ENCODE data around the gene TUSC2. TPM values are rescaled to one million over a fixed set of nuclear protein-coding genes. Genes with fewer than 3 reads are reported as not detected.

Gene TUSC2
- polyA plus RNA-seq, 1 donor from 2014 or later: 88.8 TPM

DNA sequence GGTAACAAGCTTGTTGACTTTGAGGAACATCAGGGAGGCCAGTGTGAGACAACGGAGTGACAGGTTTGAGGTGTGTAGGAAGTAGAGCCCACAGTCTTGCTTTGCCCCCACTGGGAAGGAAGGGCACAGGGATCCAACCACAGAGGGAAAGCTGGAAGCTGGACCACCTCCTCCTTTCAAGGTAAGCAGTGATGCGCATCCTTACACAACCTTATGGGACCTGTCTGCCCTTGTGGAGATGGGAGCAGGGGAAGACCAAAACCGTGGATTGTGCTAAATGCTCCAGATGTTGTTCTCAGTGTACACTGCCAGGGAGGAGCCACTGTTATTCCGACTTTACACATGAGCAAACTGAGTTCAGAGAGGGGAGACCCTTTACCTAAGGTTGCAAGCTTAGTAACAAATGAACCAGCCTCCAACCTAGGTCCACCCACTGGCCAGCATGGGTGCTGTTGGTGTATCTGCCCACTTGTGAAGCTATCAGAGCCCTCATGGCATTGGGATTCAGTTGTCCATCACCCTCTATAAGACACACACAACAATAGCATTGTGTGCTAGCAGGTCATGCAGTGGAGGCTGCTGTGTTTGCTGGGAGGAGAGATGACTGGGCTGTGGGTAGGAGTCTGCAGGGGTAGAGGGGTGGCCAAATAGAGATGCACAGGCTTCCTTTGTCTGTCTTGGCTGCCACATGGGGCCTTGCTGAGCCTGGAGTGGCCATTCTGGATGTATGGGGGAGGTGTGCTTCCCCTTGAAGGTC is 49.7 kb downstream of the TUSC2 start:
- Histone ChIP-seq H3K27ac (ENCODE audit: low read length) (no peak overlapping the region), H2AFZ (ENCODE audit: low read depth, low read length) (no peak overlapping the region), H3K9me3 (ENCODE audit: low read length) (no peaks in the 10 kb centered on the region), H3F3A (ENCODE audit: insufficient read depth, low read length, poor library complexity, severe bottlenecking) (no peaks in the 10 kb centered on the region), H3K36me3 (ENCODE audit: insufficient read depth, low read length) (no peaks in the 10 kb centered on the region), H3K9me2 (ENCODE audit: insufficient read depth, low read length) (no peaks in the 10 kb centered on the region), H3K4me3 (ENCODE audit: low read length) (no peak overlapping the region), H3K9ac (ENCODE audit: low read length) (no peak overlapping the region), H4K20me1 (ENCODE audit: insufficient read depth) (no peaks in the 10 kb centered on the region), H3K4me2 (ENCODE audit: low read length) (no peak overlapping the region), H3K27me3 (ENCODE audit: insufficient read depth, low read depth, low read length) (peaks cover 23% of the 10 kb centered on the region), H3K79me2 (replicated peaks; ENCODE audit: insufficient read depth, low read length) (no peaks in the 10 kb centered on the region)
- no peak for TF ChIP-seq SMC3 (conservative IDR thresholded peaks at IDR 0.05; ENCODE audit: poor library complexity)
- TF ChIP-seq CTCF (IDR thresholded peaks at IDR 0.05; ENCODE audit: poor library complexity, severe bottlenecking): no peak
- TF ChIP-seq POLR2AphosphoS5 (IDR thresholded peaks at IDR 0.05): no peak
- no peak for TF ChIP-seq EP300 (conservative IDR thresholded peaks at IDR 0.05; ENCODE audit: poor library complexity, severe bottlenecking)
- no peak for TF ChIP-seq MXI1 (conservative IDR thresholded peaks at IDR 0.05; ENCODE audit: poor library complexity, severe bottlenecking)
- TF ChIP-seq TAF1 (IDR thresholded peaks at IDR 0.05; ENCODE audit: low read depth): no peak
- TF ChIP-seq RAD21 (conservative IDR thresholded peaks at IDR 0.05): no peak
- TF ChIP-seq EZH2 (IDR thresholded peaks at IDR 0.05; ENCODE audit: borderline replicate concordance, insufficient read depth, low read length, poor library complexity, severe bottlenecking): no peak
- TF ChIP-seq, protein P1, sequence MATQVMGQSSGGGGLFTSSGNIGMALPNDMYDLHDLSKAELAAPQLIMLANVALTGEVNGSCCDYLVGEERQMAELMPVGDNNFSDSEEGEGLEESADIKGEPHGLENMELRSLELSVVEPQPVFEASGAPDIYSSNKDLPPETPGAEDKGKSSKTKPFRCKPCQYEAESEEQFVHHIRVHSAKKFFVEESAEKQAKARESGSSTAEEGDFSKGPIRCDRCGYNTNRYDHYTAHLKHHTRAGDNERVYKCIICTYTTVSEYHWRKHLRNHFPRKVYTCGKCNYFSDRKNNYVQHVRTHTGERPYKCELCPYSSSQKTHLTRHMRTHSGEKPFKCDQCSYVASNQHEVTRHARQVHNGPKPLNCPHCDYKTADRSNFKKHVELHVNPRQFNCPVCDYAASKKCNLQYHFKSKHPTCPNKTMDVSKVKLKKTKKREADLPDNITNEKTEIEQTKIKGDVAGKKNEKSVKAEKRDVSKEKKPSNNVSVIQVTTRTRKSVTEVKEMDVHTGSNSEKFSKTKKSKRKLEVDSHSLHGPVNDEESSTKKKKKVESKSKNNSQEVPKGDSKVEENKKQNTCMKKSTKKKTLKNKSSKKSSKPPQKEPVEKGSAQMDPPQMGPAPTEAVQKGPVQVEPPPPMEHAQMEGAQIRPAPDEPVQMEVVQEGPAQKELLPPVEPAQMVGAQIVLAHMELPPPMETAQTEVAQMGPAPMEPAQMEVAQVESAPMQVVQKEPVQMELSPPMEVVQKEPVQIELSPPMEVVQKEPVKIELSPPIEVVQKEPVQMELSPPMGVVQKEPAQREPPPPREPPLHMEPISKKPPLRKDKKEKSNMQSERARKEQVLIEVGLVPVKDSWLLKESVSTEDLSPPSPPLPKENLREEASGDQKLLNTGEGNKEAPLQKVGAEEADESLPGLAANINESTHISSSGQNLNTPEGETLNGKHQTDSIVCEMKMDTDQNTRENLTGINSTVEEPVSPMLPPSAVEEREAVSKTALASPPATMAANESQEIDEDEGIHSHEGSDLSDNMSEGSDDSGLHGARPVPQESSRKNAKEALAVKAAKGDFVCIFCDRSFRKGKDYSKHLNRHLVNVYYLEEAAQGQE (IDR thresholded peaks at IDR 0.05; ENCODE audit: borderline replicate concordance): no peak

DNA sequence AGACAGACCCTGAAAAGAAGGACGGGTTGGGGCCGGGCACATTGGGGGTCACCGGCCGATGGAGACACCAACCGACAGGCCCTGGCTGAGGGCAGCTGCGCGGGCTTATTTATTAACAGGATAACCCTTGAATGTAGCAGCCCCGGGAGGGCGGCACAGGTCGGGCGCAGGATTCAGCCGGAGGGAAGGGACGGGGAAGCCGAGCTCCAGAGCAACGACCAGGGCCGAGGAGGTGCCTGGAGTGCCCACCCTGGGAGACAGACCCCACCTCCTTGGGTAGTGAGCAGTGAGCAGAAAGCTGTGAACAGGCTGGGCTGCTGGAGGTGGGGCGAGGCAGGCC is 51.3 kb downstream of the TUSC2 start:
- no peak overlapping the region for H3K4me3 ChIP-seq (ENCODE audit: low read length)
- TF ChIP-seq CTCF (IDR thresholded peaks at IDR 0.05; ENCODE audit: poor library complexity, severe bottlenecking) (no peak), EZH2 (IDR thresholded peaks at IDR 0.05; ENCODE audit: borderline replicate concordance, insufficient read depth, low read length, poor library complexity, severe bottlenecking) (no peak), SMC3 (conservative IDR thresholded peaks at IDR 0.05; ENCODE audit: poor library complexity) (no peak), RAD21 (conservative IDR thresholded peaks at IDR 0.05) (no peak), POLR2AphosphoS5 (IDR thresholded peaks at IDR 0.05) (no peak), TAF1 (IDR thresholded peaks at IDR 0.05; ENCODE audit: low read depth) (no peak), EP300 (conservative IDR thresholded peaks at IDR 0.05; ENCODE audit: poor library complexity, severe bottlenecking) (no peak), MXI1 (conservative IDR thresholded peaks at IDR 0.05; ENCODE audit: poor library complexity, severe bottlenecking) (no peak)
- TF ChIP-seq, protein P1 (IDR thresholded peaks at IDR 0.05; ENCODE audit: borderline replicate concordance): no peak

More for the DNA sequence above, 51.3 kb downstream of the TUSC2 start:
- Histone ChIP-seq H3K9me2 (ENCODE audit: insufficient read depth, low read length) (no peaks in the 10 kb centered on the region), H4K20me1 (ENCODE audit: insufficient read depth) (no peaks in the 10 kb centered on the region), H3K36me3 (ENCODE audit: insufficient read depth, low read length) (no peaks in the 10 kb centered on the region), H3K9ac (ENCODE audit: low read length) (no peak overlapping the region), H3F3A (ENCODE audit: insufficient read depth, low read length, poor library complexity, severe bottlenecking) (no peaks in the 10 kb centered on the region), H3K27me3 (ENCODE audit: insufficient read depth, low read depth, low read length) (peaks cover 23% of the 10 kb centered on the region), H3K9me3 (ENCODE audit: low read length) (no peaks in the 10 kb centered on the region), H2AFZ (ENCODE audit: low read depth, low read length) (no peak overlapping the region), H3K27ac (ENCODE audit: low read length) (no peak overlapping the region), H3K4me2 (ENCODE audit: low read length) (no peak overlapping the region), H3K79me2 (replicated peaks; ENCODE audit: insufficient read depth, low read length) (no peaks in the 10 kb centered on the region)

Data from neural cell (in vitro differentiated cells).